NCI-H345 treated with DMSO at 0.1 percent for 48 hours (cell line): ENCODE measurements around the gene GRIK3.
"Not testable (repeated sequence)": the region's sequence is repeated elsewhere in the genome, so short reads cannot be mapped to it uniquely, and the experiment has no call there.

Source experiments
- DNase-seq: peaks from one replicate; lab custom pipeline; 2025; ENCODE audit not compliant: unreplicated experiment; lab: John Stamatoyannopoulos, UW

The GRIK3 gene

DNA sequence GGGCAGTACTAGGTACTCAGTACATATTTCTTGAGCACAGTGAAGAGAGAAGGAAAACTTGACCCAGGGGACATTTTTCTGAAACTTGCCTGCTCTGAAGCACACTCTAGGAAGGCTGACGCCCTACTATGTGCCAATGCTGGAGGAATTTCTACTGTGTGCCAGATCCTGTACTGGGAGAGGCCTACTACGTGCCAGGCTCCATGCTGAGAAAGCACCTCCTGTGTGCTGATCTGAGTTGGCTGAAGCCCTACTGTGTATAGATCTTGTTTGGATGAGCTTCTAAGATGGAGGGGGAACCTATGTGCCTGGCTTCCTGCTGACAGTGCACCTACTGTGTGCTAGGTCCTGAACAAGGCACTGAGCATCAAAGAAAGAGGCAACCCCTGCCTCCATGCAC is 86.2 kb downstream of the GRIK3 start:
- DNase-seq: no peak

DNA sequence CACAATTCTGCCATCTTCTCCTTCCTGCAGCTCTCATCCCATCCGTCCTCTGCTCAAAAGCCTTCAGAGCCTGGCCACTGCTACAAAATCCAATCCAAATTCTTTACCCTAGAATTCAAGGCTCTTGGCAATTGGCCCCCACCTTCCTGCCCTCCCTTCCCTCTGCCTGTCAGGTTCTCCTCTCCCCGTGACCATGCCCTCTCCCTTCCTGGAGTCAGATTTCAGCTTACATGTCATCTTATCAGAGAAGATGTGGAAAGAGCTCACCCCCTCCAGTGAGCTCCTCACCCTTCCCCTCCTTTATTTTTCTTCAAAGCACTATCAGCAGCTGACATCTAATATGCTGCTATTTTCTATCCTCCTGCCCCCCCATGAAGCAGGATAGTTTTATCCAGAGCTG is 86.9 kb downstream of the GRIK3 start:
- no peak for DNase-seq

DNA sequence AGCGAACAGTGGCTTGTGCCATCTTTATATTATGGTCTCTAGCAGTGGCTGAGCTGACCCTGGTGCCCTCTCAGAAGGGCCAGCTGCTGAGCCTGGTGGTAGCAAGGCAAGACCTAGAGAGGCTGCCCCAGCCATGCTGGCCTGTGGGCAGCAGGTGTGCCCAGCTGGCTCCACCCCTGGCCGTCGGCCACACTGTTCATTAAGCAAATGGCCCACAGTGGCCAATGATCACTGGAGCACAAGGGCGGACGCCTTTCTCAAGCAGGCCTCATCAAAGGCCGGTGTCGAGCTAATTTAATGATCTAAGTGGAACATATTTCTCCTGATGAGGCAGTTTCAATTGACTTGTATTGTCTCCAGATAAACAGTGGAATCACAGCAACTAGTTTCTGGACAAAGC is 89.4 kb downstream of the GRIK3 start:
- DNase-seq: no peak

DNA sequence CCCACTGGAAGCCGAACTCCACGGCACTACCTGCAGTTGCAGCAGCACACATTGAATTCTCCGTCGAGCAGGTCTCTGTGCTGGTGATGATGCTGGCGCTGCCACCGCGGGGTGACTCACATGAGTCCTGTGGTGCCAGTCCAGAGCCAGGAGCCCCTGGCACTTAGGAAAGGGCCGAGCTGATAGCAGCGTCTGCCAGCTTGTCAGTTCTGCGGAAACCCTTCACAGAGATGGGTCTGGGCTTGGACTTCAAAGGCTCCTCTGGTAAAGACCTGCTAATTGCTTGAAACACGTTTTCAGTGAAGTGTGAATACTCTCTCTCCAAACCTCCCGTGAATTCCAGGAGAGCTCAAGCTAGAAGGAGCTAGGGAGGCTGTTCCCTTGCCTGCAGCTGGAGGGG is 92.2 kb downstream of the GRIK3 start:
- no peak for DNase-seq

DNA sequence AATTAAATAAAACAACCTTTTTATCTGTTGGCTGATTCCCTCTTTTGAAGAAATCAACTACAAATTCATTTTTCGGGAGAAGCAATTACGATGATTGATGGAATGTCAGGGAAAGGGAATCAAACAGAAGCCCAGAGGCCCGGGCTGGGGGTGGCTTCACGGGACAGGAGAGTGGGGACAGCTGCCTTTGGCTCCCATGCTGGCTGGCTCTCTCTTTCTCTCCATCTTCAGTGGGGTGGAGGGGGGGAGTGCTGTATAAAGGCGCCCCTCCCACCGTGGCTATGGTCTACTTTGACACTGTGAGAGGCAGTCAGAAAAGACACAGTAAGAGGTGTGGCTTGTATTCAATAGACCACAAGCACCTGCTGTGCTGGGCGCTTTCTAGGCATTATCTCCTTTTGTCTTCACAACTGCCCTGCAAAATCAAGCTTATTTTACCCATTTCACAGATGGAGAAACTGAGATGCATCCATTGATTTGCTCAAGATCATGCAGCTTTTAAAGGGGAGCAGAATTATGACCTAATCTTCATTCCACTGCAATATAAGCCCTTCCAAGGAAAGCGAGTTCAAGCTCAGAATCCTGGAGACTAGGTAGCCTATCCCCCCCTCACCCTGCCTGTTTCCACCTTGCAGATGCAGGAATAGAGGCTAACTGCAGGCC is 92.9 kb downstream of the GRIK3 start:
- DNase-seq: peak; percentile 19

DNA sequence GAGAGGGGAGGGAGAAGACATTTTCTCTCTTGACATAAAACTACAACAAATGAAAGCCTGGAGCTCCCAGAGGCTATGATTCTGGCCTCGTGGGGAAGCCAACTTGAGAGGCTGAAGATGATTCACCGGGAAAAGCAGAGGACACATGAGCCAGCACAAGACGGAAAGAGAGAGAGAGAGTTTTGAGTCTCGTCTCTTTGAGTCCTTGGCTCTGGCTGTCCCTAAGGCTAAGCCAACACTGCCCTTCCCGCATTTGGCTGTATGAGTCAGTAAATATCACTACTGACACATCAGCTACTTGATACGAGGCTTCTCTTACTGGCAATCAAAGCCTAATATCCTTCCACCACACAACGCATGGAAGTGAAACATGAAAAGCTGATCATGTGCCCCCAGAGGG is 95.5 kb downstream of the GRIK3 start:
- no peak for DNase-seq

DNA sequence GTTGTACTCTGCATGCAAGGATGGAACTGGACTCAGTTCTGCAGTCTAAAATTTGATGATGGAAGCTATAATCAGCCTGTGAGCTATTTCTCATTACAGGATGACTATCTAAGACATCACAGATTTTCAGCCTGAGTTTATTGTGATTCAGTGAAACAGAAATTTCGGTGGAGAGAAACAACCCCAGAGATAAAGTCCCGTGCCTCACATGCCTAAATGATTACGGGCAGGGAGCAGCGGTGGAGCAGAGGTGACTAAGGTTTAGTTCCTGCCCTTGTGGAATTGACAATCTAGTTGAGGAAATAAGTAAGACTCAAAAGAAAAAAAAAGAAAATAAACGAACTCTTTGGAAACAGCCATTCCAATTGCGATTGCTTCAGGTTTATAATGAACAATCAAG is 96.9 kb downstream of the GRIK3 start:
- no peak for DNase-seq

DNA sequence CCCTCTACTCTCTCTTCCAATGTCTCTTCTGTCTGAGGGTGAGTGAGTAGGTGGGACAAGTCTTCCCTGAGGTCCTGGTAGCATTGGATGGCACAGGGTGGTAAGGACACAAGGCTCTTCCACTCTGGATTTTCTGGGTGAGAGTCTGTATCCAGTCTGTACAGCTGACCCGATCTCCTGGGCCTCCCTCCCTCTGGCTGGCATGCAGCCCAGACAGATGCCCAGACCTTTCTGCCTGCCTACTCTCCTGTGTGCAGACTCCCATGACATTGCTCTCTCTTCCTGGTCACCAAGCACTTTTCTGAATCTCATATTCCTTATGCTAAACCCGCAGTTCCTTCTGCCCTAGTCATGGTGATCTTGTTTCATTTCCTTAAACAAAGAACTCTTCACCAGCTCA is 100.3 kb downstream of the GRIK3 start:
- peak; percentile 24 for DNase-seq

DNA sequence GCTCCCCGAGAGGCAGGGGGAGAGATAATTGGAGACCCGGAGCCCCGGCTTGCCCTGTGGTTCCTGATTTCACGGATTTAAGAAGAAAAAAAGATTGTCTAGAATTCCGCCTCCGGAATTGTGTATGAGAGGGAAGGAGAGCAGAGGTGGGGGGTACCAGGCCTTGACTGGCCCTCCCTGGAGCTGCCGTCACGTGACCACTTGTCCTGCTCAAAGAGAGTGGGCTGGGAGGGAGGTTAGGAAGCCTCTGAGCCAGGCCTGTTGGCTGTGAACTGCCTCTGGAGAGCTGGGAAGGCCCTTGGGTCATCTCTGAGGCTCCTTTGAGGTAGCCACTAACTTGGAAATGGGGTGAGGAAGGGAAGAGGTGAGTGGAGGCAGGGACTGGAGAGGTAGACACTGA is 106.5 kb downstream of the GRIK3 start:
- DNase-seq: no peak

DNA sequence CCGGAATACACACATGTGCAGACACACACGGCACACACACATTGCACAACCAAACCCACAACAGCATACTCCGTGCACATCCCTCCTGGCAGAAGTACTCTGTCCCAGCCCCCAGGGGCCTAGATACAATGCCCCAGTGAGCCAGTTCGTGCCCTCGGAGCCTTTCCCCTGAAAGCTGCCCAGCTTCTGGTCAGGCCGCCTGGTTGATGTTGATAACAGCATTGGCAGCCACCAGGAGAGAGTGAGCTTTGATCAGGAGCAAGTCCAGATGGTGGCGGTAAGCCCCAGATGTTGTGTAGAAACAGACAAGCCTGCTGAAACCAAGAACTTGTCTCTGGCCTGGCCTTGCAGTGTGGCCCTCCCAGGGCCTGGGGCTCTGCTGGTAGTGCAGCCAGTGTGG is 109.1 kb downstream of the GRIK3 start:
- no peak for DNase-seq

DNA sequence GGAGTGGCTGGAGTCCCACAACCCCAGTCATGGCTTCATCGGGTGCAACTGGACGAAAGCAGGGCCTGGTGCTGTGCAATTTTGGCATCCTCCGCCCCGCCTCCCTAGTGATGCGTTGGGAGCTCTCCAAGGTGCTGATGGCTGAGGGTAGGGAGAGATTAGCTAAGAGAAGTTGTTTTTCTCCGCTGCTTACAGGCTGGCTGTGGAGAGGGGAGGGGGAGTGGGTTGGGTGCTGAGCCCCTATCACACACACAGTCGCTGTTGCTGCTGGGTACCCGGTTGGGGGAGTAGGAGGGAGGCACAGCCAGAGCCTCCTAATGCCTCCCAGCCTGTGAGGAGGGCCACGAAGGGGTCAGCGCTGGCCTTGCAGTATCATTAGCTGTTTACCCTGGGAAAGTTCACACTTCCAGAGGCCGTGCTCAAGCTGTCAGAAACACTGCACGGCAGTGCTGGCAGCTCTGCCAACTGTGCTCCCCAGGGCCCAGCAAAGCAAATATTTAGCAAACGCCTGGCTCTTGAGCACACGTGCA is 110.0 kb downstream of the GRIK3 start:
- peak; percentile 15 for DNase-seq

DNA sequence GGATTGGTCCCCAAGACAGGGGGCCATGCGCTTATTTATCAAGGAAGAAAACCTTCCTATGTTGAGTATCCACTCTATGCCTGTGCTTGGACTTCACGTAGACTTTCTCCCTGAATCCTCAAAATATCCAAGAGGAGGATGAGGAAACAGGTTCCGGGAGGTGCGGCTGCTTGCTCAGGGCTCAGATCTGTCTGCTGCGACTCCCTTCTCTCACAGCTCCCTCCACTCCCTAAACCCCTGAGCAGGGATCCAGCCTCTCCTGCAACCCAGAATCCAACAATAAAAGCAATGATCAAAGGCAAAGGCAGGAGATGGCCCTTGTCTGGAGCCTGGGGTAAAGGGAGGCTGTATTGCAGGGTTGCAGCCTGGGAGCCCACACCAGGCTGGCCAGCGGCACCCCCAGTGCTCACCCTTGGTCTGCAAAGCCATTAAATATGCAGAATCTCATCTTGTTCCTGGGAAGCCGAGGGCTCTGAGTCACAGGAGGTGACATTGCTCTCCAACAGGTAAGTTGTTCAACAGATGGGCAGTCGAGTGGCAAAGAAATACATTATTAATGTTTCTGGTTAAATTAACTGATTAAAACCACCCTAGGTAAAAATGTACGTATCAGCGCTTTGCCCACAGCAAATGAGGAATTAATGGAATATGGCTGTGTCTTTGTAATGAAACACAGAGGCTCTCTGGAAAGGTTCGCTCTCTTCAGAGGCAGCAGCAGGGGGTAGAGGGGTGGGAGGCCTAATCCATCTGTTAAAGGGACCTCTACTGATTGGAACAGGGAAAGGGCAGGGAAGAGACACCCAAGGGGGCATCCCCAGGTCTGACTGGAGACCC is 111.5 kb downstream of the GRIK3 start:
- DNase-seq: no peak

DNA sequence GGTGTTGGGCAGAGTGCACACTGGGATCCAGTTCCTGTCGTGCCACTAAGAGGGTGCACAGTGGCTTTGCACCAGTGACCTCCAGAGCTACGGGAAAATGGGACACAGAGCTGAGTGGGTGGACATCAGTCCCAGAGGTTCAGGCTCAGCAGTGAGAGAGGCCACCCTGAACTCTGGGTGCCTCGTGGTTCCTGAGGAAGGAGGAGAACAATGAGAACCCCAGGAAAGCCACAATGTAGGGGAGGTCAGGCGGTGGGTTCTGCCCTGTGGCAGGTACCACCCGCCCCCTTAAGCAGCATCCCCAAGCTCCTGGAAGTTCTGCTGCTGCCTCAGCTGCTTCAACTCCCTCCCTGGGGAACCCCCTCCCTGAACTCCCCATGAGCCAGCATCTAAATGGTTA is 112.2 kb downstream of the GRIK3 start:
- no peak for DNase-seq

DNA sequence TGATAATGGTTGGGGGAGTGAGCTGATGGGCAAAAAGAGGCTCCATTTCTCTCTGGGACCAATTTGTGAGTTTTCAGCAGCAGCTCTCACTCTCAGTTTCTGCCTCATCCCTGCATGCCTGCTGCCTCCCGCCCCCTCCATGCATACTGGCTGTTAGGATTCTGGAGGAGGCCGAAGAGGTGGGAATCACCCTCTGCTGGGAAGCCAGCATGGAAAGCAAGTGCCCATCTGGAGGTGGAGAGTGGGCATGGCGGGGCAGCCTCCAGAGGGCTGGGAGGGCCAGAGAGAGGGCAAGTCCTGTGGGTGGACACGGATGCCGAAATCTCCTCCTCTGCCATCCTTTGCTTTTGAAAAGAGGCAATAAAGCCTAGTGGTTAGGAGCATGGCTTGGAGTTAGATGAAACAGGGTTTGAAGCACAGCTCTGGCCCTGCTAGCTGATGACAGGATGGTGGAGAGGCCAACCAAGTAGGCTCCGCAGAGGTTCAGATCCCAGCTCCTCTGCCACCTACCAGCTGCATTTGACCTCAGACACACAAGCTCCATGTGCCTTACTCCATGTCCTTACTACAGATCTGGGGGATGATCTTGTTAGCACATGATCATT is 113.4 kb downstream of the GRIK3 start:
- DNase-seq: no peak

DNA sequence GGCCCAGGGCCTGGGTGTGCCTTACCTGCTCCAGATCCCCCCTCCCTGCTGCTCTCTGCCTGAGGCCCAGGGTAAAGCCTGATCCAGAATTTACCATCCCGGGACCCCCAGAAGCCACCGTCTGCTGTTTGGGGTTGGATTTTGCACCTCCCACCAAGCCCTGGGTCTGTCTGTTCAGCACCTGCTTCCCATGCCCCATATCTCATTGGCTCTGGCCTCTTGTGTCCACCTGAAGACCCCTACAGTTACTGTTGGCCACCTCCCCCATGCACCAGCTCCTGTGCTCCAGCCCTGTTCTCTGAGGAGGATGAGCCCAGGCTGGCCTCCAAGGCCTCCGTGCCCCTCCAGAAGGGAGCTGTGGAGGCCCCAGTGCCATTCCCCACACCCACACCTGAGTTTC is 113.9 kb downstream of the GRIK3 start:
- DNase-seq: no peak

DNA sequence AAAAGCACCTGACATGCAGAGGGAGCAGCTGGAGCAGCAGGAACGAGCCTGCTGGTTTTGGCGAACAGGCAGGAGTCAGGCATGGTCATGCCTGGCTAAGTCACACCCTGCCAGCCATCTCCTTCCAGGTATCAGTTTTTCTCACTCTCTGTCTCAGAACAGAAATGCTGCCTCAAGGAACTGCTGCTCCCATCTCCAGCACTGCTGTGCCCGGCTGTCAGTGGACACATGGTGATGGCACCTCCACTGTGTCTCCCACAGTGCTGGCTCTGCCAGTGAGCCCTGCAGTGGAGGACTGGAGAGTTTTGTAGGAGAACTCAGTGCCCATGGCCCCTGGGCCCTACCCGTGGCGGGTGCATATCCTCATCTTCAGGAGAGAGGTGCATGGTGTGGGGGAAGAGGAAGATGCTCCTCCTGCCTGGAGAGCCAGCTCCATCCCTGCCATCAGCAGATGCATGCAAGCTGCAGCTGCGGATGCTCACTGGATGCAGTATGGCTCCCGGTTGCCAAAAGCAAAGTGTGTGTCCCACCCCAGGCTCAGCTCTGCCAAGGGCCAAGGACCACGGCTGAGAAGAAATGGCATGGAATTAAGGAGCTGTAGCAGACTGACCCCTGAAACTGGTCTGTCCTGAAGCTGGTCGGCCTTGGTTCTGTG is 114.7 kb downstream of the GRIK3 start:
- no peak for DNase-seq

DNA sequence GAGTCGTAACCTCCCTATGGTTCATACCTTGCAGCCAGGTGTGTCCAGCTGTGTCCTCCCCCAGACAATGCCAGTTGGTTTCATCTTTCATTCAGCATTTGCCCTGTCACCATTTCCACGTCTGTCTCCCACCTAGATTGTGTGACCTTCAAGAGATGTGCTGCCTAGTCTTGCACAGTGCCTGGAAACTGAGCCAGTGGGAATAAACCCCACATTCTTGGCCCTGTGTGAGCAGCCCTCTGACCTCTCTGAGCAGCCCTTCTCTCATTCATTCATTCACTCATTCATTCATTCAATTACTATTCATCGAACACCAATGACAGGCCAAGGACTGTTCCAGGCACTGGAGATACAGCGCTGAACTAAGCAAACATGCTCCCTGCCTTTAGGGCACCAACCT is 115.7 kb downstream of the GRIK3 start:
- no peak for DNase-seq

DNA sequence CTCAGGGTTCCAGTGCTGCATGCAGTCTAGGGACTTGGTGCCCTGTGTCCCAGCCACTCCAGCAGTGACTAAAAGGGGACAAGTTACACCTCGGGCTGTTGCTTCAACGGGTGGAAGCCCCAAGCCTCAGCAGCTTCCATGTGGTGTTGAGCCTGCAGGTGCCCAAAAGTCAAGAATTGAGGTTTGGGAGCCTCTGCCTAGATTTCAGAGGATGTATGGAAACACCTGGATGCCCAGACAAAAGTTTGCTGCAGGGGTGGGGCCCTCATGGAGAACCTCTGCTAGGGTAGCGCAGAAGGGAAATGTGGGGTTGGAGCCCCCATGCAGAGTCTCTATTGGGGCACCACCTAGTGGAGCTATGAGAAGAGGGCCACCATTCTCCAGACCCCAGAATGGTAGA is 117.8 kb downstream of the GRIK3 start:
- not testable (repeated sequence) for DNase-seq

DNA sequence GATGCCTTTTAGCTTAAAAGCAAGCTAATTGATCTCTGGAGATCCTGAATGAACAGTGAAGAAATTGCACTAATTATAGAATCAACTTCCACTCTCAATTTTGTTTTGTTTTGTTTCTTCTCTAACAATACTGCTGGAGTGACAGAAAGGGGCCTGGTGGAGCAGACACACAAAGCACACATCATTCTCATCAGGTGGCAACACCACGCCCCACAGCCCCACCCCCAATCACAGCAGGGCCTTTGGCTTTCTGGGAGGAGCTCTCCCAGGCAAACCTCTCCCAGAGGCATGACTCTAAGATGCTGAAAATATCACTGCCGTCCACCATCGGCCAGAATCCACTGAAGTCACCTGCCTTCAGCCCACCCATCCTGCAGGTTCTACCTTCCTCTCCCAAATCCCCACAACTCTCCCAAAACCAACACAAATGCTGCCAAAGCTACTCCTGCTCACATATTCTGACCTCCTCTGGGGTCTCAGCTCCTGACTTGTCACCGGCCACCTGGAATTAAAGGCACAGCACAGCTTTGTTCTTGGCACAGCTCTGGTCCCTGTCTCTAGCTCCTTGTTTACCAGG is 120.7 kb downstream of the GRIK3 start:
- peak; percentile 44 for DNase-seq

DNA sequence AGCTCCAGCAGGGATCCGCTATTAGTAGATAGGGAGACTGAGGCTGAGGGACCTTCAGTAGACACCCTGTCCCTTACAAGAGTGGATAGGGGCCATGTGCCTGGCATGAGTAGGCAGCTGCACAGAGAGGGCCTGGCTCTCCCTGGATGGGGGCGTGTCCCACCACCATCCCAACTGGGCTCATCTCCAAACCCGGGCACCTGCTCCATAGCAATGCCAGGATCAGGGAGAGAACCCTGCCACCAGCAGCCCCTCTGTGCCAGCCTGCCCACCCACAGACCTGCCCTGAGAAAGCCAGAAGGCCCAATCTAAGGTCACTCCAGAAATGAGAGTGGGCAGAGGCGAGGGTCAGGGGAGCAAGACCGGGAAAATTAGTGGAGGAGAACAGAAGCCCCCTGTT is 121.3 kb downstream of the GRIK3 start:
- DNase-seq: no peak

DNA sequence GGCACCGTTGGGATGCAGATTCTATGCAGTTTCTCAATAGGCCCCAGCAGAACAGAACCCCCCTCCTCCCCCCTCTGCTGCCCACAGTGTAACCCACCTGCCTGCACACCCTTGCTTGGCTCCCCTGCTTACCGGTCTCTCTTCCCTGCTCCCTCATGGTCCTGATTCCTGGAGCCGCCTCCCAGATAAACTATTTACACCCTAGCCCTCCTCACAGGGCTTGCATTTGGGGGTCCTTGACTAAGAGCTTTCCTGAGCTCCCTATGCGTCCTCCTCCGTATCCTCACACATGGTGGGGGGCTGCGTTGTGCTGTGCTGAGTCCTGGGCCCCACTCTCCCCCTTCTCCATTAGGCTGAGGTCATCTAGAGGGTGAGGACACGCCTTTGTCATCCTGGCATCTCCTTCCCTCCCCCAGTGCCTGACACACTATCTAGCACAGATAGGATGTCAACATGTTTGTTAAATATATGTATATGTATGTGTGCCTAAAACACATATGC is 121.9 kb downstream of the GRIK3 start:
- no peak for DNase-seq
